ENCODE data around the gene XRCC5.

DNA sequence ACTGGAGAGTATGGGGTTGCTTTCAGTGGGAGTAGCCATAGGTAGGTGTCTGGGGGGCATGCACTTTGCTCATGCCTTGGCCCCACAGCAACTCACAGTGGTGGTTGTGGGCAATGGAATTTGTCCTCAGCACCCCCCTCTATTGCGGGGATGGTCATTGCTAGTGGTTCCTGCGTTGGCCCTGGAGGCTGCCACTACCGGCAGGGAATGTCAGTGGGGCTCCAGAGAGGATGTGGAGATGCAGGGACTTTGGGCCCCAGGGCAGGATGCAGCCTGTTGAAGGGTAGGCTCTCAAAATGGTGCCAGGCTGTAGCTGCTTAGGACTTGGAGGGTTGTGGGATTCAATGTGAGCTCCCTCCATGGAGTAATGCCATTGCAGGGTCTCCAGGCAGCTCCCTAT, 125.0 kb downstream of the XRCC5 start:
- no peak for TF ChIP-seq EZH2 (IDR thresholded peaks at IDR 0.05; ENCODE audit: low read length, unreplicated experiment)
- TF ChIP-seq, protein P1, sequence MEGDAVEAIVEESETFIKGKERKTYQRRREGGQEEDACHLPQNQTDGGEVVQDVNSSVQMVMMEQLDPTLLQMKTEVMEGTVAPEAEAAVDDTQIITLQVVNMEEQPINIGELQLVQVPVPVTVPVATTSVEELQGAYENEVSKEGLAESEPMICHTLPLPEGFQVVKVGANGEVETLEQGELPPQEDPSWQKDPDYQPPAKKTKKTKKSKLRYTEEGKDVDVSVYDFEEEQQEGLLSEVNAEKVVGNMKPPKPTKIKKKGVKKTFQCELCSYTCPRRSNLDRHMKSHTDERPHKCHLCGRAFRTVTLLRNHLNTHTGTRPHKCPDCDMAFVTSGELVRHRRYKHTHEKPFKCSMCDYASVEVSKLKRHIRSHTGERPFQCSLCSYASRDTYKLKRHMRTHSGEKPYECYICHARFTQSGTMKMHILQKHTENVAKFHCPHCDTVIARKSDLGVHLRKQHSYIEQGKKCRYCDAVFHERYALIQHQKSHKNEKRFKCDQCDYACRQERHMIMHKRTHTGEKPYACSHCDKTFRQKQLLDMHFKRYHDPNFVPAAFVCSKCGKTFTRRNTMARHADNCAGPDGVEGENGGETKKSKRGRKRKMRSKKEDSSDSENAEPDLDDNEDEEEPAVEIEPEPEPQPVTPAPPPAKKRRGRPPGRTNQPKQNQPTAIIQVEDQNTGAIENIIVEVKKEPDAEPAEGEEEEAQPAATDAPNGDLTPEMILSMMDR (conservative IDR thresholded peaks at IDR 0.05; ENCODE audit: low read depth, low read length): no peak

All from PC-3 (cell line).